ENCODE measurements around the gene HS6ST3. TPM values are rescaled to one million over a fixed set of nuclear protein-coding genes. Genes with fewer than 3 reads are reported as not detected.

HS6ST3 gene
- total and polyA plus RNA-seq, 2 donors (not counting 3 experiments of a cell fraction or from before 2014, with no cell fraction given): 0.03 to 0.15 TPM

- no peaks in the 10 kb centered on the region for H3K9me3 ChIP-seq (replicated peaks; ENCODE audit: control insufficient read depth, insufficient read depth, low read length)
- CTCF ChIA-PET: interaction anchor here (1.5 to 6.9 kb wide), 2 partner anchors 675 to 796 kb away, joined by 18 to 400 read pairs; no protein-coding TSS in a partner anchor
- FAIRE-seq: no peak
- TF ChIP-seq EZH2 (IDR thresholded peaks at IDR 0.05; ENCODE audit: borderline replicate concordance, low read depth, low read length, severe bottlenecking) (no peak), FOS (IDR thresholded peaks at IDR 0.05; ENCODE audit: borderline replicate concordance, insufficient read depth, low read length) (no peak), JUN (IDR thresholded peaks at IDR 0.05; ENCODE audit: borderline replicate concordance, insufficient read depth, insufficient read length, low read depth) (no peak)
- no TSS peak for BruUV-seq (replicated peaks)
- no peak overlapping the region for H3K27ac ChIP-seq (ENCODE audit: insufficient read depth, low read depth, low read length)
- no peak overlapping the region for H2AFZ ChIP-seq (ENCODE audit: low read depth, low read length)
- H3K27me3 ChIP-seq (ENCODE audit: control insufficient read depth in 2 of 2, insufficient read depth in 2 of 2, low read length in 2 of 2): no peaks in the 10 kb centered on the region
- POLR2A ChIA-PET: no interaction called here
- intact Hi-C loops (cut with micrococcal nuclease) (no loop called here), dilution Hi-C loops (cut with MboI; ENCODE audit: extremely low pct_ligation_motif_present, low sequenced_read_pairs) (no loop called here)
- no peaks in the 10 kb centered on the region for H3K36me3 ChIP-seq (ENCODE audit: control insufficient read depth in 2 of 2, extremely low read depth in 1 of 2, insufficient read depth in 2 of 2, low read length in 2 of 2)
- H3K4me3 ChIP-seq (replicated peaks in 1 of 3; ENCODE audit: insufficient read depth in 1 of 3, low read depth in 1 of 3, low read length in 3 of 3): no peak overlapping the region
- H3K9me1 ChIP-seq (replicated peaks; ENCODE audit: control insufficient read depth, extremely low read depth, insufficient read depth, low read length): no peaks in the 10 kb centered on the region
- no peaks in the 10 kb centered on the region for H3K4me1 ChIP-seq (ENCODE audit: control insufficient read depth, extremely low read depth, insufficient read depth, low read length)
- no peak for DNase-seq (ENCODE audit: low read depth, low spot score)
- H3K79me2 ChIP-seq (ENCODE audit: control insufficient read depth, insufficient read depth, low read length): no peaks in the 10 kb centered on the region
- no peak overlapping the region for H3K4me2 ChIP-seq (ENCODE audit: insufficient read depth, low read length)
- H4K20me1 ChIP-seq (replicated peaks; ENCODE audit: control insufficient read depth, extremely low read depth, insufficient read depth, low read length): no peaks in the 10 kb centered on the region
- H3K9ac ChIP-seq (replicated peaks; ENCODE audit: extremely low read depth, insufficient read depth, low read length): no peak overlapping the region
Measured at GRCh38 chr13:96816261-96816660, 726.4 kb downstream of the HS6ST3 start.

GRCh38 chr13:96816874-96817273 is 727.0 kb downstream of the HS6ST3 start:
- dilution Hi-C loops (cut with MboI; ENCODE audit: extremely low pct_ligation_motif_present, low sequenced_read_pairs): no loop called here
- H4K20me1 ChIP-seq (replicated peaks; ENCODE audit: control insufficient read depth, extremely low read depth, insufficient read depth, low read length): no peaks in the 10 kb centered on the region
- no peak overlapping the region for H3K9ac ChIP-seq (replicated peaks; ENCODE audit: extremely low read depth, insufficient read depth, low read length)
- H3K36me3 ChIP-seq (ENCODE audit: control insufficient read depth in 2 of 2, extremely low read depth in 1 of 2, insufficient read depth in 2 of 2, low read length in 2 of 2): no peaks in the 10 kb centered on the region
- no peak overlapping the region for H2AFZ ChIP-seq (ENCODE audit: low read depth, low read length)
- no peak overlapping the region for H3K4me2 ChIP-seq (ENCODE audit: insufficient read depth, low read length)
- ChIA-PET CTCF (interaction anchor here (0.9 to 6.9 kb wide), 23 partner anchors 10 to 1193 kb away, joined by 3 to 400 read pairs (median 4); no protein-coding TSS in a partner anchor), POLR2A (interaction anchor here (0.9 kb wide), 1 partner anchor 797 kb away, joined by 5 read pairs; no protein-coding TSS in a partner anchor)
- no peak overlapping the region for H3K4me3 ChIP-seq (replicated peaks in 1 of 3; ENCODE audit: insufficient read depth in 1 of 3, low read depth in 1 of 3, low read length in 3 of 3)
- no peaks in the 10 kb centered on the region for H3K27me3 ChIP-seq (ENCODE audit: control insufficient read depth in 2 of 2, insufficient read depth in 2 of 2, low read length in 2 of 2)
- no TSS peak for BruUV-seq (replicated peaks)
- H3K9me3 ChIP-seq (replicated peaks; ENCODE audit: control insufficient read depth, insufficient read depth, low read length): no peaks in the 10 kb centered on the region
- H3K27ac ChIP-seq (ENCODE audit: insufficient read depth, low read depth, low read length): no peak overlapping the region
- no peaks in the 10 kb centered on the region for H3K79me2 ChIP-seq (ENCODE audit: control insufficient read depth, insufficient read depth, low read length)
- TF ChIP-seq MAX (IDR thresholded peaks at IDR 0.05; ENCODE audit: insufficient read depth, insufficient read length) (no peak), POLR2A (IDR thresholded peaks at IDR 0.05; ENCODE audit: low read depth, low read length) (no peak), CTCF (IDR thresholded peaks at IDR 0.05; ENCODE audit: extremely low read depth in 1 of 2, insufficient read depth in 1 of 2, low read depth in 1 of 2, low read length in 2 of 2) (no peak), JUN (IDR thresholded peaks at IDR 0.05; ENCODE audit: borderline replicate concordance, insufficient read depth, insufficient read length, low read depth) (no peak), GATA2 (IDR thresholded peaks at IDR 0.05; ENCODE audit: insufficient read depth, insufficient read length, low read depth, low read length) (no peak), FOS (IDR thresholded peaks at IDR 0.05; ENCODE audit: borderline replicate concordance, insufficient read depth, low read length) (no peak), POLR2AphosphoS5 (IDR thresholded peaks at IDR 0.05; ENCODE audit: insufficient read depth, low read depth, low read length) (no peak), EZH2 (IDR thresholded peaks at IDR 0.05; ENCODE audit: borderline replicate concordance, low read depth, low read length, severe bottlenecking) (no peak), MYC (IDR thresholded peaks at IDR 0.05; ENCODE audit: low read depth, low read length) (no peak)
- intact Hi-C loops (cut with micrococcal nuclease): loop anchor here (1.0 kb wide), 1 partner anchor 797 kb away; no protein-coding TSS in a partner anchor
- FAIRE-seq: no peak
- H3K4me1 ChIP-seq (ENCODE audit: control insufficient read depth, extremely low read depth, insufficient read depth, low read length): no peaks in the 10 kb centered on the region
- no peak for DNase-seq (ENCODE audit: low read depth, low spot score)
- no peaks in the 10 kb centered on the region for H3K9me1 ChIP-seq (replicated peaks; ENCODE audit: control insufficient read depth, extremely low read depth, insufficient read depth, low read length)

Data from endothelial cell of umbilical vein (primary cell).